ENCODE results near the gene TMEM17.

TMEM17 gene

DNA sequence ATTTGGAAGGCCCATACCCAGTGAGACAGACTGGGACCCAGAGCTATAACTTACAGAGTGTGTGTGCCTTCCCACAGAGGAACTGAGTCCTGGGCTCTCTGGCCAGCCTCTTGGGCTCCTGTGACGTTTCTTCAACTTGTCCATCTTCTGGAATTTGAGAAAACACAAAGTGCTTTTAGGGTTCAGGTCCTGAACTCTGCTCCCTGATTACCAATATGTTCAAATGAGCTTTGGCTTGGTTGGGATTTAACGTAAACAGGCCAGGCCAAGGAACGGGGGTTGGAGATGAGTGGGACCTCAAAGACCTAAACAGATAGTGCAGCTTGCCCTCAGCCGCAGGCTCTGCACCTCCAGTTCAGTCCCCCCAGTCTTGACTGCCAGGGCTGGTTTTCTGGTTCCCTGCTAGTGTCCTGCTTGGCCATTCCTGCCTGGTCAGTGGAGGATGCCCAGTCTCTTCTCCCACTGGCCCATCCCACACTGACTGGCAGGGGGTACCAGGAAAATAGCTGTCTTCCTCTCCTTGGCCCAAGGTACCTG, 44.9 kb downstream of the TMEM17 start:
- no peak for TF ChIP-seq POLR2A (IDR thresholded peaks at IDR 0.05; ENCODE audit: low read depth, low read length)
- no peak for FAIRE-seq
- DNase-seq (ENCODE audit: insufficient read length, low spot score) = no peak

DNA sequence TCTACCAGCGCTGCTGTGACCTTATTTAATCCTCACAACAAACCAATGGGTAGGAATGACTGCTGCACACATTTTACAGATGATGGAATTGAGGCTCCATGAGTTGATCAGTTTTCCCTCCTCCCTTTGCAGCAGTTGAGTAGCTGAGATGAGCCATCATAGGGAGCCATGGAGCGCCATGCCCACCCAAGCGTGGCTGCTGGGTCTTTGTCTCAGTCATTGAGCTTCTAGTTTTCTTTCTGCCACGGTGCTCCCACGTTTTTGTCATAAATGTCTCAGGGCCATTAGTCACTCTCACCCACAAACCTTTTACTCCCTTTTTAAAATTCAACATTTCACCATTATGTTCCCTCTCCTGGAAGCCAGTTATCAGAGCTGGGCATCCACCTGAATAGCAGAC, 45.8 kb downstream of the TMEM17 start:
- DNase-seq (ENCODE audit: insufficient read length, low spot score) = no peak
- no peak for FAIRE-seq
- TF ChIP-seq POLR2A (IDR thresholded peaks at IDR 0.05; ENCODE audit: low read depth, low read length) = no peak

DNA sequence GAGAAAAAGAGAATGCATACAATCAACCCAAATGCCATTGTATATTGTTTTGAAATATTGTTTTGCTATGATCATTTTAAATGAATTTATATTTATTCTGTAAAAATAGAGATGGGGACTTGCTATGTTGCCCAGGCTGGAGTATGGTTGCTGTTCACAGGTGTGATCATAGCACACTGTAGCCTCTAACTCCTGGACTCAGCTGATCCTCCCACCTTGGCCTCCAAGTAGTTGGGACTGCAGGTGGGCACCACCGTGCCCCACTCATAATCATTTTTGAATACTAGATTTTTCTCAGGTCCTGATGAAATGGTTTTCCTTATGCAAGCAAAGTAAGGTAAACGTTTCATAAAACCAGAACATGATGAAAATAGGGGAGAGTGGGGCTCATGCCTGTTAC, 46.3 kb downstream of the TMEM17 start:
- DNase-seq (ENCODE audit: insufficient read length, low spot score) (no peak), FAIRE-seq (no peak)
- TF ChIP-seq POLR2A (IDR thresholded peaks at IDR 0.05; ENCODE audit: low read depth, low read length) = no peak

DNA sequence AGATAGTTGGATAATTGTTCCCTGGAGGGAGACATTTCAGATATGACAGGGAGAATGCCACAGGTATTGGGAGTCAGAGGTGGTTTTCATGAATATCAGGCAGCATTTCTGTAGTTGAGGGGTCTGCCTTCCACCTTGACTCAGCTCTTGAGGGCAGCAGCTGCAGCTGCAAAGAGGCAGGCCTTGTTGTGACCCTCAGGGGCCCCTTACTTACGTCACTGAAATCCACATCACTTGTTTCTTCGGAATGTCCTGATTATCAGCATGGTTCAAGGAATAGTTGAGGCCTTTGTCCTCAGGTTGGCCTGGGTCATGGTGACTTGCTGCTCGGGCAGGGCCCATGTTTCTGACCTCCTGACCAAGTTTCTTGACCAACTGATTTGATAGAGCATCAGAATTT, 46.9 kb downstream of the TMEM17 start:
- no peak for DNase-seq (ENCODE audit: insufficient read length, low spot score)
- no peak for TF ChIP-seq POLR2A (IDR thresholded peaks at IDR 0.05; ENCODE audit: low read depth, low read length)
- no peak for FAIRE-seq

DNA sequence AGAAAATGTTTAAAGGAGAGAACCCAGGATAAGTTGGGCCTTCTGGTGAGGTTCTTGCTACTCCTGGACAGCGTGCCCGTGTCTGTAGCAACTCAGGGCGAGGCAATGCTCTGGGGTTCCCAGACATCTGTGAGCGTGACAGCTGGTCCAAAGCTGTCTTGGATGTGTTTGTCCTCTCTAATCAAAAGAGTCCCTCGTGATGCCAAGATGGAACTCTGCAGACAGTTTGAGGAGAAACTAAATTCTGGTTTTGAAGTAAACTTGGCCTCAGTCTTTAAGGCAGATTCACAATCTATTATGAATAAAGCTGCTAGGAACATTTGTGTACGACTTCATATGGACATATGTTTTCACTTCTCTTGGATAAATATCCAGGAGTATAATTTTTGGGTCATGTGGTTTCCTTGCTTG, 47.3 kb downstream of the TMEM17 start:
- FAIRE-seq = no peak
- no peak for TF ChIP-seq POLR2A (IDR thresholded peaks at IDR 0.05; ENCODE audit: low read depth, low read length)
- no peak for DNase-seq (ENCODE audit: insufficient read length, low spot score)

DNA sequence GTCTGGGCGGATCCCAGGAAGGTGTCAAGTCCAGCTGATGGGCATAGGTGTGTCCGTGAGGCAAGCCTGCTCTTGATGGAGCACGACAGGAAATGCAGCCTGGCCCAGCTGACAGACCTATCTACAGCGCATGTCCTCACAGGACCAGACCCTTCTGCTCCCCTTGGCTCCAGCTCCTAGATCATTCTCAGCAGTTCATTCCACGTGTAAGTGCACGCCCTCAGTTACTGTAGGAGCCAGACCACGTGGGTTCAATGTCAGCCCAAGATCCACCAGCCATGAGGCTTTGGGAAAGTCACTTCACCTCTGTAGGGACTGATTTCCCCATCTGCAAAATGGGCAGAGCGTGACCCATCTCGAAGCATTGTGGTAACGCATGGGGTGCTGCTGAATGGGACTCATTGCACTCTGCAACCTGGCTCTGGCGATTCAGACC, 47.8 kb downstream of the TMEM17 start:
- no peak for DNase-seq (ENCODE audit: insufficient read length, low spot score)
- no peak for FAIRE-seq
- no peak for TF ChIP-seq POLR2A (IDR thresholded peaks at IDR 0.05; ENCODE audit: low read depth, low read length)

DNA sequence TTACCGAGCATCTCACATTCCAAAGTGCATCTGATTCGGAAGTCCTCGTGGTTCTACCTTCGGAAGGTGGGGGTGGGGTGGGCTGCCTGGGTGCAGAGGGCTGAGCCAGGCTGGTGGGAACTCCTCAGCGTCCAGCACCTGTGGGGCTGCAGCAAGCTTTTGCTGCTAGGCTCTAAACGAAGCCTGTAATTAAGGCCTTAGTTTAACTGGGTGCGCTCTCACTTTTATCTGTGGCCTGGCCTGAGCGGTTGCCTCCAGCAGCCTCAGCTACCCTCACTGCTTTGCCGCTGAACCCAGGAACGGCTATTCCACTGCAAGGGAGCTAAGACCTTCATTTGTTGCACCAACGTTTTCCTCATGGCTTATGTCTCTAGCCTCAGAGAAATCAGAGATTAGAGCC, 48.4 kb downstream of the TMEM17 start:
- no peak for TF ChIP-seq POLR2A (IDR thresholded peaks at IDR 0.05; ENCODE audit: low read depth, low read length)

DNA sequence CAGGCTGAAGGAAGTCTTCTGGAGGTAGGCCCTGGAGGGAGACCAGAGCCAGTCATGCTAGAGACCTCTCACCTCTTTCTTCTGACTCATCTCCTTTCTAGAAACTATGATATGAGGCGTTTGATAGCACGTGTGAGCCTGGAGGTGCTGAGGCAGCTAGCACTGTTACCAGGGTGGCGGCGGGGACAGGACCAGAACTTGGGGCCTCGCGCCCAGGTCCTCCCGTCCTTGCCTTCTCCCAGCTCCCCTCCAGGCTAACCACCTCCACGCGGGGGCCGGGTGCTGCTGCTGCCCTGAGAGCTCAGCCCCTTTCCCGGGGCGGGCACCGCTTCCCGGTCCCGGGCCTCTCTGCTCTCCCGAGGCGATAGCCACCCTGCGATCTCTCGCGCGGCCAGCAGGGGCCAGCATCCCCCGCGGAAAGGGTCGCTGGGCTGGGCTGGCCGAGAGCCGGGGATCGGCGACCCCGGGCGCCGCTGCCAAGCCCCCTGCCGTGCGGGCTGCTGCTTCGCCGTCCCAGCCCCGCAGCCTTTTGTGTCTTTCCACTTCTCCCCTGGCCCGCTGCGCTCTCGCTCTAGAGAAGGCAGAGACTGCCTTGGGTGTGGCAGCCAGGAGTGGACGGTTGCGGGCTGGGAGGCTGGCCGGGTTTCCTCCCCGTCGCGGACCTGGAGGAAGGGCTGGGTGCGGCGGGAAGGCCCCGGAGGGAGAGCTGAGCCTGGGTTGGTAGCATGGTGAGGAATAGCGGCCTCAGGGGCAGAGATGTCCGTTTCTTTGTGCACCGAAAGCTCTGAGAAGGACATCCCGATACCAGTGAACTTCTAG, 49.1 kb downstream of the TMEM17 start:
- DNase-seq (ENCODE audit: insufficient read length, low spot score) (peak; percentile 86), FAIRE-seq (no peak)
- no peak for TF ChIP-seq POLR2A (IDR thresholded peaks at IDR 0.05; ENCODE audit: low read depth, low read length)

More for the DNA sequence above, 48.4 kb downstream of the TMEM17 start:
- FAIRE-seq (no peak), DNase-seq (ENCODE audit: insufficient read length, low spot score) (no peak)

DNA sequence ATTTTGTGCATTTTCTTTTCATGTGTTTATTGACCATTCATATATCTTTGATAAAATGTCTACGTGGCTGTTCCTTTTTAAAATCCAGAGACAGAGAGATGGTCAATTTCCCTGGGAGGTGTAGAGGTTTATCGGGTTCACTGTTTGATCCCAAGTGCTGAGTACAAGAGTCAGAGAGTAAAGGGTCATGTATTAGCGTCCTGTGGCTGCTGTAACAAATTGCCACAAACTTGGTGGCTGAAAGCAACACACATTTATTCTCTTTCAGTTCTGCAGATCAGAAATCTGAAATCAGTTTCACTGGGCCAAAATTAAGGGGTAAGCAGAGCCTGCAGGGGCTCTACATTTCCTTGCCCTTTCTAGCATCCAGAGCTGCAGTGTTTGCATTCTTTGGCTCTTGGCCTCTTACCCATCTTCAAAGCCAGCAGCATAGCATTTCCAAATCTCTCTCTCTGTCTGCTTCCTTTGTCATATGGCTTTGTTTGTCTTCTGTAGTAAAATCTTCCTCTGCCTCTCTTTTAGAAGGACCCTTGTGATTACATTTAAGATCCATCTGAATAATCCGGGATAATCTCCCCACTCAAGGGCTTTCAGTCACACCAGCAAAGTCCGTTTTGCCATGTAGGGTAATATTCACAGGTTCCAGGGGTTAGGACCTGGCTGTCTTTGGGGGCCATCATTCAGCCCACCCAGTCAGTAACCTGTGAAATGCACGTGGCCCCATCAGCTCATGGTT, 49.9 kb downstream of the TMEM17 start:
- TF ChIP-seq POLR2A (IDR thresholded peaks at IDR 0.05; ENCODE audit: low read depth, low read length) = no peak
- DNase-seq (ENCODE audit: insufficient read length, low spot score) (no peak), FAIRE-seq (no peak)

DNA sequence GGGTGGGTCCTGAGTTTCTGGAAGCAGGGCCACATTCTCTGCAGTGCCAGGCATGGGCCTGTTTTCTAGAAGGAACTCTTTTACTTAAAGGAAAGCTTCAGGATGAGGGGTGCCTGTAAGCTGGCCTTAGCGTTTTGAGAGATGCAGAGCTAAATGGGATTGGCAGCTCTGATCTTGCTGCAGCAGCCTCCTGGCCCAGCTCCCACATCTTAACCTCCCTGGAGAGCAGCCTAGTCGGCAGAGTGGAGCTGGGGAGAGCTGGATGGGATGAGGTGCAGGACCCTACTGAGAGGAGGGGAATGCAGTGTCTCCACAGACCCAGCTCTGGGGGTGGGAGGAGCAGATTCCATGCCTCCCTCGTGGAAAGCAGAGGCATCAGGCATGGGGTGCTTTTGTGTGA, 52.0 kb downstream of the TMEM17 start:
- FAIRE-seq = no peak
- no peak for DNase-seq (ENCODE audit: insufficient read length, low spot score)
- TF ChIP-seq POLR2A (IDR thresholded peaks at IDR 0.05; ENCODE audit: low read depth, low read length) = no peak

DNA sequence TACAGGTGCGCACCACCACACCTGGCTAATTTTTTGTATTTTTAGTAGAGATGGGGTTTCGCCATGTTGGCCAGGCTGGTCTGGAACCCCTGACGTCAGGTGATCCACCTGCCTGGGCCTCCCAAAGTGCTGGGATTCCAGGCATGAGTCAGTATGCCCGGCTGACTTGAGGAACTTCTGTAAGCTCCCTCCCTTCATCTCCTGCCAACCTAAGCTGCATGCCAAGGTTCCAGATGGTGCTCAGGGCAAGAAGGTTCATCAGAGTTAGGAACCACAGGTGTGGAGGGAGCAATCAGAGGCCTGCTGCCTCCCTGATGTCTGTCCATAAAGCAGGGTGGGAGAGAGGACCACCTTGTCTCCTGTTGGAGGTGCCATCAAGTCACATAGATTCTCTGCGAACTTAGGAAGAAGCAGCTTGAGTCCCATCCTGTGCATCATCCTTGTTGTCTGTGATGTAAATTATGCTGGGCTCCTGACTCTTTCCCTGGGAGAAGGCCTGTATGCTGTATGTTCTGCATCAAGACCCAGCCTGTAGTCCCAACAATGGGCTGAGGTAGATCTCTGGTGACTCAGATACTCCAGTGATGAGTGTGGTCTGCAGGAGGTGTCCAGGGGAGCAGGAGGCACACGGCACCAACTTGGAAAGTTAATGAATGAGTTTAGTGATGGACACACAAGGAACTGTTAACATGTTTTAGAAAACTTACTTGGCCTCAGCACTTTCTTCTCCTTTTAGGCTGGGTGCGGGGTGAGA, 53.1 kb downstream of the TMEM17 start:
- FAIRE-seq (no peak), DNase-seq (ENCODE audit: insufficient read length, low spot score) (no peak)
- TF ChIP-seq POLR2A (IDR thresholded peaks at IDR 0.05; ENCODE audit: low read depth, low read length) = no peak

DNA sequence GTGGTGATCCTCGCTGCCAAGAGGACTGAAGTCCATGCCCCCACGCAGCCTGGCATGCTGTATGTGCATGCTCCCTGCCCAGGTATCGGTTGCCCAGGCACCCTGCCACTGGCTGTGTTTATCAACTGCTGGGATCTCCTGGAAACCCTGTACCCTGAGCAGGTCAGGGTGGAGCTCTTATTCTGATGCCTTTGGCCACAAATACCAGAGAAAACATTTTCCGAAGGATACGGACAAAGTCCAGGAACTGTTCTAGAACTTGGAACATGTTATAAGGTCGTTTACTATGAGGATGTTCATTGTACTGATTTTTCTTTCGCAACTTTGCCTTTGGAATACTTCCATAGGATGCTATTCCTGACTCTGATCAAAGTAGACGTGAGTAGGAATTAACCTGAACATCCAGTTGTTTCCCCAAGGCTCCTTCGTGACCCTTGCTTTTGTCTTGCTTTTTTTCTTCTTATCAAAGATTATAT, 55.2 kb downstream of the TMEM17 start:
- no peak for TF ChIP-seq POLR2A (IDR thresholded peaks at IDR 0.05; ENCODE audit: low read depth, low read length)
- DNase-seq (ENCODE audit: insufficient read length, low spot score) (no peak), FAIRE-seq (no peak)

Data from H54 (cell line).